AG04449 (cell line): ENCODE data around the gene HBS1L.

Source experiments
- CTCF ChIA-PET: fragments of 350-600 bp; formaldehyde crosslinking; extraction: SDS; loops from one replicate; lab custom pipeline; 2021; ENCODE audit warnings: antibody characterized with exemption; lab: Yijun Ruan, JAX
- POLR2A ChIA-PET: fragments of 400-600, 350-600 bp; formaldehyde crosslinking; extraction: SDS; loops from one replicate; lab custom pipeline; 2020; ENCODE audit warnings: antibody characterized with exemption, inconsistent platforms; lab: Yijun Ruan, JAX
- DNase-seq: peaks from one replicate; pipeline ENCODE4 v3.0.0-alpha.2; 2010; ENCODE audit warnings: low read depth, low spot score
- H3K4me3 ChIP-seq: 2 replicates; pipeline ENCODE4 v1.5.1; 2011; ENCODE audit warnings: low read depth, mild to moderate bottlenecking, control low read depth, low read length
- TF ChIP-seq, protein P1 (sequence below): IDR thresholded peaks from one replicate; pipeline ENCODE4 v1.5.1; 2011; ENCODE audit warnings: mild to moderate bottlenecking, moderate library complexity, low read length, control low read depth, inconsistent platforms; ENCODE audit not compliant: insufficient read depth; ENCODE audit errors: missing control alignments

Gene HBS1L

DNA sequence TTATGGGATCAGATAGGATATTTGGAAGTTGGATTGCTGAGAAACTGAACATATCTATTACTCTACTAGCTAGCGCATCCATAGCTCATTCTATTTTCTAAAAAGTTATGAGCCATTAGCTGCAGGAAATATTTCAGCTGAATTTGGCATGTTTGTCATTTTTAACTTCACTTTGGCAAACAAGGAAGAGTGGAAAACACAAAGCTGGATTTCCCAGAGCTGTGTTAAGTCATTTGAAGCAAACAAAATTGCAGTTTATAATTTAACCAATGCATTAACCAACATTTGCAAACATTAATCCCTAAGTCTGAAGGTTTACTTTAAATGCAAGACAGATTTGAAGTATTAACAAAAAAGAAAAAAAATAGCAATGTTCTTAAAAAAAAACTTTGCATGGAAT is 105.9 kb downstream of the HBS1L start:
- ChIA-PET CTCF (interaction anchor here (1.0 to 5.1 kb wide), 6 partner anchors 8 to 827 kb away, joined by 3 to 26 read pairs (median 3); no protein-coding TSS in a partner anchor), POLR2A (no interaction called here)
- no peak overlapping the region for H3K4me3 ChIP-seq
- no peak for DNase-seq
- TF ChIP-seq, protein P1, sequence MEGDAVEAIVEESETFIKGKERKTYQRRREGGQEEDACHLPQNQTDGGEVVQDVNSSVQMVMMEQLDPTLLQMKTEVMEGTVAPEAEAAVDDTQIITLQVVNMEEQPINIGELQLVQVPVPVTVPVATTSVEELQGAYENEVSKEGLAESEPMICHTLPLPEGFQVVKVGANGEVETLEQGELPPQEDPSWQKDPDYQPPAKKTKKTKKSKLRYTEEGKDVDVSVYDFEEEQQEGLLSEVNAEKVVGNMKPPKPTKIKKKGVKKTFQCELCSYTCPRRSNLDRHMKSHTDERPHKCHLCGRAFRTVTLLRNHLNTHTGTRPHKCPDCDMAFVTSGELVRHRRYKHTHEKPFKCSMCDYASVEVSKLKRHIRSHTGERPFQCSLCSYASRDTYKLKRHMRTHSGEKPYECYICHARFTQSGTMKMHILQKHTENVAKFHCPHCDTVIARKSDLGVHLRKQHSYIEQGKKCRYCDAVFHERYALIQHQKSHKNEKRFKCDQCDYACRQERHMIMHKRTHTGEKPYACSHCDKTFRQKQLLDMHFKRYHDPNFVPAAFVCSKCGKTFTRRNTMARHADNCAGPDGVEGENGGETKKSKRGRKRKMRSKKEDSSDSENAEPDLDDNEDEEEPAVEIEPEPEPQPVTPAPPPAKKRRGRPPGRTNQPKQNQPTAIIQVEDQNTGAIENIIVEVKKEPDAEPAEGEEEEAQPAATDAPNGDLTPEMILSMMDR = no peak

DNA sequence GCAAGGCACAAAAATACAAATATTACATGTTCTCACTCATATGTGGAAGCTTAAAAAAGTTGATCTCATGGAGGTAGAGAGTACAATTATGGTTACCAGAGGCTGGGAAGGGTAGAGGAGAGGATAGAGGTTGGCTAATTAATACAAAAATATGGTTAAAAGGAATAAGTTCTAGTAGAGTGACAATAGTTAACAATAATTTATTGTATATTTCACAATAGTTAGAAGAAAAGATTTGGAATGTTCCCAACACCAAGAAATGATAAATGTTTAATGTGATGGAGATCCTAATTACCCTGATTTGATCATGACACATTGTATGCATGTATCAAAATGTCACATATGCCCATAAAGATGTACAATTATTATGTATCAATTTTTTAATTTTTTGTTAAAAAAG is 106.5 kb downstream of the HBS1L start:
- DNase-seq = no peak
- ChIA-PET POLR2A (no interaction called here), CTCF (interaction anchor here (1.0 to 1.8 kb wide), 4 partner anchors 66 to 827 kb away, joined by 3 to 11 read pairs (median 4); no protein-coding TSS in a partner anchor)
- no peak overlapping the region for H3K4me3 ChIP-seq
- TF ChIP-seq, protein P1 = no peak

DNA sequence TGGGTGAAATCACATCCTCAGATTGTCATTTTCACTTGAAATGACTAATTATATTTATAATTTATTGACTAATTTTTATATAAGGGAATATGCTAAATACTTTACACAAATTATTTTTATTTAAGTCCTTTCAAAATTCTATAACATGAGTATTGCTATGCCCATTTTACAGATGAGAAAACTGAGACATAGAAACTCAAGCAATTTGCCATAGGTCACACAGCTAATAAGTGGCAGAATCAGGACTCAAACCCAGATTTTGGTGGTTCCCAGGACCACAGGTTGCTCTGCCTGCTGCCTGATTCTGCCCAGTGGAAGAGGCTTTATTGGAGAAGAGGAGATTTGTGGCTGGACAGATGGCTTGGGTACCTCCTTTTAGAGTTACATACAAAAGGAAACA is 109.6 kb downstream of the HBS1L start:
- TF ChIP-seq, protein P1 = no peak
- no peak for DNase-seq
- ChIA-PET CTCF (interaction anchor here (0.9 to 10.5 kb wide), 6 partner anchors 38 to 824 kb away, joined by 3 to 150 read pairs (median 4); no protein-coding TSS in a partner anchor), POLR2A (no interaction called here)
- H3K4me3 ChIP-seq = no peak overlapping the region

DNA sequence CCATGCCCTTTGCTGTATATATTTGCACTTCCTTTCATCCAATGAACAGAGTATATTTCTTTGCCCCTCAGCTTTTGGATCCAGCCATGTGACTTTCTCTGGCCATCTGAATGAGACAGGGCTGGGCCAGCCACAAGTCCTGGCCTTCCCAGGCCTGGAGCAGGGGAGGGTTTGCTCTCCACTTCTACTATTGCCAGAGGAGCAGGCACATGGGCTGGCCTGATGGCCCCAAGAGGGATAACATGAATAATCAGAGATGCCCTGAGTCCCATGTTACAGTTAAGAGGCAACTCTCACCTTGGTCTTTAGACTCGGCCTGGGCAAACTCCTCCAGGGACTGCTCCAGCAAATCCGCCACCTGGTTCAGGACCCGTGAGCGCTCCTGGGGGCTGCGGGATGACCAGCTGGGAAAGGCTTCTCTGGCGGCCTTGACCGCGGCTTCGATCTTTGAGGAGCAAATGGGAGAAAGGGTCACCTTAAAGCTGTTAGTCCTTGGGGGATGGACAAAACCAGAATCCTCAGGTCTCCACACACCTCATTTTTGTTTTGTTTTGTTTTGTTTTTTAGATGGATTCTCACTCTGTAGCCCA is 111.0 kb downstream of the HBS1L start:
- TF ChIP-seq, protein P1 = no peak
- ChIA-PET CTCF (interaction anchor here (0.9 to 10.5 kb wide), 7 partner anchors 37 to 832 kb away, joined by 3 to 150 read pairs (median 4); no protein-coding TSS in a partner anchor), POLR2A (no interaction called here)
- H3K4me3 ChIP-seq = no peak overlapping the region
- no peak for DNase-seq

DNA sequence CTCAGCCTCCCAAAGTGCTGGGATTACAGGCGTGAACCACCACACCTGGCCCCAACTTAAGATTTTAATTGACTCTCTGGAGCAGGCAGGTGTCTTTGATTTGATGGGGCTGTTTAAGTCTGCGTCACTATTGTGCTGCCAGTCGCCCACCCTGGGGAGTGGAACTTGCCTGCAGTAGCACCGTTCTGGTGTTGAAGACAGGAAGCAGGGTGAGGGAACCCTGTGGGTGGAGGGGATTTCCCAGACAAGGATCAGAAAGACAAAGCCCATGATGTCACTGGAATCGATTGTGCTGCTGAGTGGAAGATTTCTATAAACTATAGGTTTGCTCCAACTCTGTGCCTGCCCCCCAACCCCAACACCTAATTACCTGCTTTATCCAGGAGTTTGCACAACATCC is 115.7 kb downstream of the HBS1L start:
- TF ChIP-seq, protein P1 = no peak
- no peak for DNase-seq
- H3K4me3 ChIP-seq = no peak overlapping the region
- ChIA-PET CTCF (interaction anchor here (1.1 to 10.5 kb wide), 21 partner anchors 8 to 1014 kb away, joined by 3 to 150 read pairs (median 13); no protein-coding TSS in a partner anchor), POLR2A (no interaction called here)

DNA sequence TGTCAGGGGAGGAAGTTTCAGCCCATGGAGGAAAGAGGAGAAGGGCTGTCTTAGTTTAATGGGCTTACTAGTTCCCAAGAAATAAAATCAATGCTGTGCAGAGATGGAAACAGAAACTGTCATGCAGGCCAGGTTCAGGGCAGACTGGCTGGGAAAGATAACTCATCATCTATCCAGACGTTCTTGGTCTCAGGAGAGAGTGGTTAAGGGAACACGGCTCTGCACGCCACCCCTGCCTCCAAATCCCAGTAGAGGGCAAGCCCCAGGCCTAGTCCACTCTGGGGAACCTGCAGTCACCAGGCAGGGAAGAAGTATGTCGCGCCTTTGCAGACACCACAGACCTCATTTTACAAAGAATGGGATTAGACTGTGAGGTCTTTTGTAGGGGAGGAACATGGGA is 117.2 kb downstream of the HBS1L start:
- ChIA-PET CTCF (interaction anchor here (0.9 to 10.5 kb wide), 6 partner anchors 10 to 815 kb away, joined by 3 to 150 read pairs (median 40); no protein-coding TSS in a partner anchor), POLR2A (interaction anchor here (1.0 kb wide), 1 partner anchor 28 kb away, joined by 3 read pairs; no protein-coding TSS in a partner anchor)
- no peak overlapping the region for H3K4me3 ChIP-seq
- TF ChIP-seq, protein P1 = no peak
- no peak for DNase-seq
